Stimulated activated CD4-positive, alpha-beta T cell treated with anti-CD3 and anti-CD28 coated beads, Interleukin-4, amount 100 ng/mL, for 24 hours (primary cell): Measurements from ENCODE around the gene ZMAT5.
"Not testable (repeated sequence)": the region's sequence is repeated elsewhere in the genome, so short reads cannot be mapped to it uniquely, and the experiment has no call there.

ENCODE experiments used
- DNase-seq: peaks from one replicate; pipeline ENCODE4 v3.0.0-alpha.2; 2020

ZMAT5 gene

GRCh38 chr22:29784451-29785361 is 17.9 kb upstream of the ZMAT5 start:
- no peak for DNase-seq

GRCh38 chr22:29782061-29782845 is 15.4 kb upstream of the ZMAT5 start:
- no peak for DNase-seq

GRCh38 chr22:29780748-29781676 is 14.2 kb upstream of the ZMAT5 start:
- no peak for DNase-seq

- no peak for DNase-seq
Observed at GRCh38 chr22:29780220-29780619, 13.4 kb upstream of the ZMAT5 start.

GRCh38 chr22:29773233-29773632 is 6.4 kb upstream of the ZMAT5 start:
- no peak for DNase-seq

- no peak for DNase-seq
Observed at GRCh38 chr22:29772170-29772641, 5.4 kb upstream of the ZMAT5 start.

- DNase-seq = no peak
Observed at GRCh38 chr22:29769723-29770321, 3.0 kb upstream of the ZMAT5 start.

- no peak for DNase-seq
Observed at GRCh38 chr22:29768052-29768693, 1.4 kb upstream of the ZMAT5 start.

GRCh38 chr22:29767171-29768051 is 604 bp upstream of the ZMAT5 start, which contains the start of gene UQCR10:
Gene UQCR10 (plus strand): TSS chr22:29767369. CDS start chr22:29767399, 30 bp downstream.
- DNase-seq = peak; percentile 95

GRCh38 chr22:29765905-29766631 is 739 bp downstream of the ZMAT5 start:
- peak; percentile 26 for DNase-seq

- DNase-seq = no peak
Observed at GRCh38 chr22:29762263-29762662, 4.5 kb downstream of the ZMAT5 start.

GRCh38 chr22:29758959-29759358 is 7.8 kb downstream of the ZMAT5 start:
- DNase-seq = no peak

GRCh38 chr22:29758068-29758622 is 8.7 kb downstream of the ZMAT5 start:
- no peak for DNase-seq

- no peak for DNase-seq
Observed at GRCh38 chr22:29757096-29757495, 9.7 kb downstream of the ZMAT5 start.

GRCh38 chr22:29756341-29756740 is 10.5 kb downstream of the ZMAT5 start:
- no peak for DNase-seq

- DNase-seq = no peak
Observed at GRCh38 chr22:29755889-29756288, 10.9 kb downstream of the ZMAT5 start.

- not testable (repeated sequence) for DNase-seq
Observed at GRCh38 chr22:29754658-29755395, 12.0 kb downstream of the ZMAT5 start.

- no peak for DNase-seq
Observed at GRCh38 chr22:29753808-29754657, 12.8 kb downstream of the ZMAT5 start.
